Stomach smooth muscle (tissue), 2 donors: ENCODE results near the gene SRP54.
A peak's percentile ranks its signal among the peaks of the same experiment; 100 is the strongest.
"Not testable (repeated sequence)": the region's sequence is repeated elsewhere in the genome, so short reads cannot be mapped to it uniquely, and the experiment has no call there.

Experiments used
- H3K27ac ChIP-seq: one replicate; pipeline ENCODE4 v1.7.0; 2013; ENCODE audit warnings: mild to moderate bottlenecking, low read length, inconsistent platforms
- H3K27me3 ChIP-seq, 2 donors: one replicate each; pipeline ENCODE4 v1.7.0; 2013; ENCODE audit warnings: low read length in 2 of 2; ENCODE audit not compliant: insufficient read depth in 2 of 2, control insufficient read depth in 1 of 2
- H3K36me3 ChIP-seq, 2 donors: one replicate each; pipeline ENCODE4 v1.7.0; 2013; ENCODE audit warnings: low read length in 2 of 2; ENCODE audit not compliant: control insufficient read depth in 2 of 2, insufficient read depth in 2 of 2
- H3K4me1 ChIP-seq: one replicate; pipeline ENCODE4 v1.7.0; 2013; ENCODE audit warnings: low read length; ENCODE audit not compliant: control insufficient read depth, insufficient read depth
- H3K4me3 ChIP-seq, 2 donors: one replicate each; pipeline ENCODE4 v1.7.0; 2013; ENCODE audit warnings: low read length in 2 of 2
- H3K9ac ChIP-seq, 2 donors: one replicate each; pipeline ENCODE4 v1.7.0; 2013; ENCODE audit warnings: low read length in 2 of 2, mild to moderate bottlenecking in 1 of 2
- H3K9me3 ChIP-seq, 2 donors: one replicate each; pipeline ENCODE4 v1.7.0; 2013; ENCODE audit warnings: low read length in 2 of 2; ENCODE audit not compliant: control insufficient read depth in 2 of 2
- donor health status: healthy.
- donor health status: Pancreatic carcinoma.

SRP54 gene

DNA sequence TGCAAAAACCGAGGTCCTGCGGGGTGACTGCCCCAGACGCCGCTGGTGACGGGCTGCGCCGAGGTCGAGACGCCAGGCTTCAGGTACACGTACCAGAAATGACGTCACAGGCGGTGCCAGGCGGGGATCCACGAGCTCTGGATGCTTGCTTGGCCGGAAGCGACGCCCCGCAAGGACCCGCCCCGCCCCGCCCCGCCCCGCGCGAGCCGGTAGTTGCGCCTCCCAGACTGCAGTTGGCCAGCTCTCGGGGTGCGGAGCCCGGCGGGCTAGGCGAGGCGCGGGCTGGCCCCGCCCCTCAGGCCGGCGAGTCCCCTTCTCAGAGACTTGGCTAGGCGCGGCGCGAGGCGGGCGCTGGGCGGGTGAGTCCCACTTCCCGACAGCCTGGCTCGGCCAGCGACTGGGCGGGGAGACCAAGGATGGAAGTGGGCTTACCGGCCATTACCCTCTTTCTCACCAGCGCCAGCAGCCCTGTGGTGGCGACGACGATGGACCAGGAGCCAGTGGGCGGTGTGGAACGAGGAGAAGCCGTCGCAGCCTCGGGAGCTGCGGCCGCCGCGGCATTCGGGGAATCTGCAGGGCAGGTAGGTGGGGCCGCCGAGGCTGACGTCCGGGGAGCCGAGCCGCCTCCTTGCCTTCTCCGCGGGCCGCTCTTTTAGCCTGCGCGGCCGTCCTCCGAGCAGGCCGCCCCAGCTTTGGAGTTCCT is 63.4 kb downstream of the SRP54 start, which contains the start of gene FAM177A1:
Gene FAM177A1, plus strand, starts transcription at position 225 of the 703 bp plus-strand sequence. Its CDS starts 192 bp downstream, at position 417.
- peaks cover 7% of the 10 kb centered on the region for H3K4me1 ChIP-seq
- H3K9me3 ChIP-seq: no peaks in the 10 kb centered on the region
- H3K4me3 ChIP-seq: peak within 1 kb of the TSS; percentile 85 to 90
- H3K9ac ChIP-seq: peak within 1 kb of the TSS; percentile 96
- peaks cover 0 to 2% of the 10 kb centered on the region in 2 donors for H3K36me3 ChIP-seq
- H3K27ac ChIP-seq: peak within 1 kb of the TSS; percentile 94
- no peaks in the 10 kb centered on the region for H3K27me3 ChIP-seq

DNA sequence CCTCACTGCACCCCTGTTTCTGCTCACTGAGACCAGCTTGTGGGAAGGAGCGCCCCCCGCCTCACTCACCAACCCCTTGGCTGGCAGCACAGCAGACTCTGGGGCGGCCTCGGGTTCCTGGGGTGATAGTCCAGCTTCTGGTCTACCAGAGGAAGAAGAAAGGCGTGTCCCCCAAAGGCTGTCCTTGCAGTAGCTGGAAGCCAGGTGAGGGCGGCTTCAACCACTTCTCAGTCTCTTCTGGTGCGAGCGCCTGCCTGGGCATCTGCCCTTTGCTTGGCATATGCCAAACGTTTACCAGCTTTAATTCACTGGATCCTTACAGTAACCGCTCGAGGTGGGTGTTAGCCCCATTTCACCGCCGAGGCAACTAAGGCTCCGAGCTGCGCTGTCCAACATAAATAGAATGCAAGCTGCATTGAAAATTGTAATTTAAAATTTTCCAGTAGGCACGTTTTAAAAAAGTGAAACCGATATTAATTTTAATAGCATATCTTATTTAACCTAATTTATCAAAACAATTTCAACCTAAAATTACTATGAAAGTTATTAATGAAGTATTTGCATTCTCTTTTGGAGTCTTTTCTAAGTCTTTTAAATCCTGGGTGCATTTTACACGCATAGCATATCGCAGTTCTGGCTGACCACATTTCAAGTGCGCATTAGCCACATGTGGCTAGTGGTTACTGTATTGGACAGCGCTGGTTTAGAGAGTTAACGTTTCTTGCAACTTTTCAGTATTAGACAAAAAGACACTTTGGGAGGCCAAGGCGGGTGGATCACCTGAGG is 64.2 kb downstream of the SRP54 start:
- Histone ChIP-seq H3K9ac (peak overlapping the region; percentile 92 to 96), H3K4me3 (peak overlapping the region; percentile 85 to 90), H3K27me3 (no peaks in the 10 kb centered on the region), H3K9me3 (no peaks in the 10 kb centered on the region), H3K27ac (peak overlapping the region; percentile 94), H3K4me1 (peaks cover 7% of the 10 kb centered on the region), H3K36me3 (peaks cover 0 to 2% of the 10 kb centered on the region in 2 donors)

DNA sequence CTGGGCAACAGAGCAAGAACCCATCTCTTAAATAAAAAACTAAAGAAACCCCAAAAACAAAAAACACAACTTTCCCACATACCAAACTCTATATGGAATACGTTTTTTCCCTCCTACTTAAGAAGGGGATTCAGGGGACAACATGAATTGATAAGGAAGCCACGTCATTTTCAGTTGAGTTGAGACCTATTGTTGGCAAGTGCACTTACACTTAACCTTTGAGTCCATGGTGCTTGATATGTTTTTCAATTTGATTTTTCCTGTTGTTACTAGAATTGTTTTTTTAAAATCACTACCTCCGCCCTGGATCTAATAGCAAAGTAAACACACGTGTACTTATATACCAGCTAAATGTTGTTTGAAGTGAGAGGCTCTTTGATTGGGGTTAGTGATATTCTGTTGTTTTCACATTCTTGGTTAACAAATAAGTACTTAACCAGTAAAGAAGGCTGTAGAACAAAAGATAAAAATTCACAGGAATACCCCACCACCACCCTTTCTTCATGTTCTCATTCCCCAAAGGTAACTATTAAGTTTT is 65.3 kb downstream of the SRP54 start:
- no peaks in the 10 kb centered on the region for H3K9me3 ChIP-seq
- no peak overlapping the region for H3K4me3 ChIP-seq
- H3K36me3 ChIP-seq: peaks cover 0 to 2% of the 10 kb centered on the region in 2 donors
- H3K27me3 ChIP-seq: no peaks in the 10 kb centered on the region
- H3K4me1 ChIP-seq: peaks cover 7% of the 10 kb centered on the region
- no peak overlapping the region for H3K27ac ChIP-seq
- H3K9ac ChIP-seq: no peak overlapping the region

DNA sequence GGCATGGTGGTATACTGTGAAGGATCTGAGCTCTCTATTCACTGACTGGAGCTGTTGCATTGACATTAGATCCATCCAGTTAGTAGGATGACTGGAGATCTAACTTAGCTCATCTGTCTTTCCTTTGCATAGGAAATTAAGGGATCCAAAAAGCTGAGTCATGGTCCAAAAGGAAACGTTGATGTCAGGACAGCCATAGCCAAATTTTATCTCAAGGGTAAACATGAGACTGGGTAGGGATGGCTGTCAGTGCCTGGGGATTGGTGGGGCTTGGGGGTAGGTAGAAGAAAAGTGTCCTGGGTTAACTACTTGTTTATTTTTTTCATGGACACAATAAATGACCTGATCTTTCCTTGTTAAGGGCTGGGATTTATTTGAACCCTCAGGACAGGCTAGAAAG is 67.9 kb downstream of the SRP54 start:
- no peak overlapping the region for H3K9ac ChIP-seq
- H3K27me3 ChIP-seq: no peaks in the 10 kb centered on the region
- H3K4me3 ChIP-seq: no peak overlapping the region
- H3K36me3 ChIP-seq: peaks cover 0 to 2% of the 10 kb centered on the region in 2 donors
- no peak overlapping the region for H3K27ac ChIP-seq
- H3K4me1 ChIP-seq: peaks cover 7% of the 10 kb centered on the region
- no peaks in the 10 kb centered on the region for H3K9me3 ChIP-seq

DNA sequence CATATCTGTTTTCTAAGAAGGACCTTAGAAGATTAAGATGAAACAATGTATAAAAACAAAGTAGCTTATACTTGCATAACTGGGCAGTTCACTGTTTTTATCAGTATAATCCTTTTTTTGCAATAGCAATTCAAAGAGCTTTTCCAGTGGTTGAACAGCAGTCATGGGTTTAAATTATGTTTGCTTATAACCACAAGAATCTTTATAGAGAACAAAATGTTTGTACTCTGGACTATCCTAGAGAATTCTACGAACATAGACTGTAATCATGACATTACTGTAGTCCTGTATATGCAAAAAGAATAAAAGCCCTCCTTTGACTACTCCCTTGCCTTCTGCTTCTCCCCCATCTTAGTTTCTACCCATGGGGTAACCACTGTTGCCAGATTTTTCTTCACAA is 69.0 kb downstream of the SRP54 start:
- H3K36me3 ChIP-seq: peaks cover 0 to 2% of the 10 kb centered on the region in 2 donors
- H3K27ac ChIP-seq: no peak overlapping the region
- no peak overlapping the region for H3K9ac ChIP-seq
- H3K4me3 ChIP-seq: no peak overlapping the region
- no peaks in the 10 kb centered on the region for H3K9me3 ChIP-seq
- H3K4me1 ChIP-seq: peaks cover 6% of the 10 kb centered on the region
- no peaks in the 10 kb centered on the region for H3K27me3 ChIP-seq

DNA sequence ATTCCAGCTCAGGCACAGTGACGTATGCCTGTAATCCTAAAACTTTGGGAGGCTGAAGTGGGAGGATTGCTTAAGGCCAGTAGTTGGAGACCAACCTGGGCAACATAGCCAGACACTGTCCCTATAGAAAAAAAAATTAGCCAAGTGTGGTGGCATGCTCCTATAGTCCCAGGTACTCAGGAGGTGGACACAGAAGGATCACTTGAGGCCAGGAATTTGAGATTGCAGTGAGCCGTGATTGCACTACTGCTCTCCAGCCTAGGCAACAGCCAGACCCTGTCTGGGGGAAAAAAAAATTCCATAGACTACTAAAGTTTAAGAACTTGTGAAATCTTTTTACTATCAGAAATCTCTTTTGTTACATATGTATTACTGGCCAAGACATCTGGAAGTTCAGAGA is 69.8 kb downstream of the SRP54 start:
- Histone ChIP-seq H3K27me3 (no peaks in the 10 kb centered on the region), H3K36me3 (peaks cover 0 to 2% of the 10 kb centered on the region in 2 donors), H3K4me1 (no peaks in the 10 kb centered on the region), H3K27ac (no peak overlapping the region), H3K4me3 (no peak overlapping the region), H3K9me3 (no peaks in the 10 kb centered on the region), H3K9ac (no peak overlapping the region)

DNA sequence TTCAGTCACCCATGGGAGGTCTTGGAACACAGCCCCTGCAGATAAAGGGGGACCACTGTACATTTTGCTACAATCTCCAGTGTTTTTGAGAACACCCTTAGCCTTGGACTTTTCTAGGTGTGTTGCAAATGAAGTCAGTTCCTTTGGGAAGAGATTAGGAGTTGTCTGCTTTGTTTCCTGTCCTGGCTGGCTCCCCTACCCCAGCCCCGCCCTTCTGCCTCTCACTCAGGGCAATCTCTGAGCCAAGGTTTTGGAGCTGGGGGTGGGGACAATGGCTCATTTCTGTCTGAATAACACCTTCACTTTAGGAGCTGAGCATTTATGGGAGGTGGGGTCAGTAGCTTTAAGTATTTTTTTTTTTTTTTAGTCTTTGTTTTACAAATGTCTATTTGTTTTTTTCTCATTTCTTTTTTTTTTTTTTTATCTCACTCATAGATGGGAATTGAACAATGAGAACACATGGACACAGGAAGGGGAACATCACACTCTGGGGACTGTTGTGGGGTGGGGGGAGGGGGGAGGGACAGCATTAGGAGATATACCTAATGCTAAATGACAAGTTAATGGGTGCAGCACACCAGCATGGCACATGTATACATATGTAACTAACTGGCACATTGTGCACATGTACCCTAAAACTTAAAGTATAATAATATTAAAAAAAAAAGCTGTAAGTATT is 78.5 kb downstream of the SRP54 start:
- not testable (repeated sequence) for H3K9ac ChIP-seq, H3K36me3 ChIP-seq, H3K4me3 ChIP-seq, H3K27ac ChIP-seq, H3K4me1 ChIP-seq, H3K27me3 ChIP-seq, H3K9me3 ChIP-seq

DNA sequence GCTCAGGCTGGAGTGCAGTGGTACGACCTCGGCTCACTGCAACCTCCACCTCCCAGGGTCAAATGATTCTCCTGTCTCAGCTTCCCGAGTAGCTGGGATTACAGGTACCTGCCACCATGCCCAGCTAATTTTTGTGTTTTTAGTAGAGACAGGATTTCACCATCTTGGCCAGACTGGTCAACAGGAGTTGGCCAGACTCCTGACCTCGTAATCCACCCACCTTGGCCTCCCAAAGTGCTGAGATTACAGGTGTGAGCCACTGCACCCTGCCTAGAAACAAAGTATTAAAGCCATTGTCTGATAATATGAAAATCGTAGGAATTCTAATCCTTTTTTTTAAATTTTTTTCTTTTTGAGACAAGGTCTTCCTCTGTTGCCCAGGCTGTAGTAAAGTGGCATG is 82.9 kb downstream of the SRP54 start:
- not testable (repeated sequence) for H3K9ac ChIP-seq, H3K27me3 ChIP-seq, H3K4me1 ChIP-seq, H3K9me3 ChIP-seq, H3K4me3 ChIP-seq, H3K27ac ChIP-seq
- H3K36me3 ChIP-seq: peaks cover 7 to 11% of the 10 kb centered on the region in 2 donors

DNA sequence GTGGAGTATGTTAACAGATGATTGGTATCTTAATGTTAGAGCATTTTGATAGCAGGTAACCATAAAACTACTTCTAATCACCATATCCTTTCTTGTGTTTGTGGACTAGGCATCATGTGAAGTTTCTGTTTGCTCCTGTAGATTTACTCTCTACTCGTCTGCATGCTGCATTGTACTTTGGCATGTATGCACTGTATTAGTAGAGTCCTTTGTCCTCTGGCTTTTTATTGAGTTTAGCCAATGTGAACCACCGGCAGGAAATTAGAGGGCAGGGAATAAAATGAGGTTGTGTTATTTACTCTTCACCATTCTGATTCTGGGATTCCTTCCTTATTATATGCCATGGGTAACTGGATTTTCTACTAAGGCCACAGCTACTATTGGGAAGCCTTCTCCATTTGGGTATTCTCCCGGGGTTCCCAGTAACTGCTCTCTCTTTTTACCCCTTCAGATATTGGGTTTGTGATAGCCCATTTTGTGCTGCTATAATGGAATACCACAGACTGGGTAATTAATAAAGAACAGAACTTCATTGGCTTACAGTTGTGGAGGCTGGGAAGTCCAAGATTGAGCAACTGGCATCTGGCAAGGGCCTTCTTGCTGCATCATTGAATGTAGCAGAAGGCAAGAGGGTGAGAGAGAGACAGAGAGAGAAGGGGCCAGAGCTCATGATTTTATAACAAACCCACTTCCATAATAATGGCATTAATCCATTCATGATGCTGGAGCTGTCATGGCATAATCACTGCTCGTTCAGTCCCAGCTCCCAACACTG is 85.6 kb downstream of the SRP54 start:
- peaks cover 7 to 16% of the 10 kb centered on the region in 2 donors for H3K36me3 ChIP-seq
- no peaks in the 10 kb centered on the region for H3K4me1 ChIP-seq
- H3K27me3 ChIP-seq: no peaks in the 10 kb centered on the region
- H3K27ac ChIP-seq: no peak overlapping the region
- H3K9me3 ChIP-seq: no peaks in the 10 kb centered on the region
- H3K4me3 ChIP-seq: no peak overlapping the region
- H3K9ac ChIP-seq: no peak overlapping the region

DNA sequence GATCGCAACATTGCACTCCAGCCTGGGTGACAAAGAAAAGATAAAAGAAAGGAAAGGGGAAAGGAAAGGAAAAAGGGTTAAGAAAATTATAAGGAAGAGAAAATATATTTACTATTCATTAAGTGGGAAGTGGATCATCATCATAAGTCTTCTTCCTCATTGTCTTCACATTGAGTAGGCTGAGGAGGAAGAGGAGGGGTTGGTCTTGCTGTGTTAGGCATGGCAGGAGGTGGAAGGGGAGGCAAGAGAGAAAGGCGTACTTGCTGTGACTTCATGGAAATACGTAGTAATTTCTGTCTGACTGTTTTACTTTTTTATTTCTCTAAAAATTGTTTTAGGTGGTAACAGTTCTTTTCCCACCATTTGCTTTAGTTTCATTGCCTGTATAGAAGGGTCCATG is 89.4 kb downstream of the SRP54 start:
- H3K9ac ChIP-seq: no peak overlapping the region
- no peaks in the 10 kb centered on the region for H3K27me3 ChIP-seq
- no peaks in the 10 kb centered on the region for H3K4me1 ChIP-seq
- peaks cover 7 to 26% of the 10 kb centered on the region in 2 donors for H3K36me3 ChIP-seq
- H3K4me3 ChIP-seq: no peak overlapping the region
- H3K9me3 ChIP-seq: no peaks in the 10 kb centered on the region
- H3K27ac ChIP-seq: no peak overlapping the region
